HG02678 (cell line): ENCODE measurements around the gene MT1F.
"Not testable (repeated sequence)": the region's sequence is repeated elsewhere in the genome, so short reads cannot be mapped to it uniquely, and the experiment has no call there.

Source experiments
- ATAC-seq: cut with Tn5 transposase; IDR thresholded peaks from one replicate; pipeline ENCODE4 v1.9.1; 2021; ENCODE audit warnings: mild to moderate bottlenecking, moderate library complexity; ENCODE audit not compliant: unreplicated experiment

MT1F gene

GRCh38 chr16:56657555-56658326, at the start of gene MT1F:
Gene MT1F, plus strand, starts transcription at chr16:56657959. Its CDS starts 100 bp downstream, at chr16:56658059.
- peak; percentile 51 for ATAC-seq

GRCh38 chr16:56608043-56608875, 49.5 kb upstream of the MT1F start, which contains the start of gene MT2A:
Gene MT2A, plus strand, starts transcription at chr16:56608584. Its CDS starts 72 bp downstream, at chr16:56608656.
- ATAC-seq, result peak; percentile 91

GRCh38 chr16:56608876-56609462, 48.8 kb upstream of the MT1F start:
- no peak for ATAC-seq

- ATAC-seq, result no peak
Observed at GRCh38 chr16:56609463-56609921, 48.3 kb upstream of the MT1F start.

GRCh38 chr16:56610017-56610608, 47.6 kb upstream of the MT1F start:
- ATAC-seq, result no peak

GRCh38 chr16:56610609-56611111, 47.1 kb upstream of the MT1F start:
- no peak for ATAC-seq

GRCh38 chr16:56611281-56611833, 46.4 kb upstream of the MT1F start:
- ATAC-seq, result no peak

GRCh38 chr16:56613706-56614105, 44.1 kb upstream of the MT1F start:
- no peak for ATAC-seq

- ATAC-seq, result no peak
Observed at GRCh38 chr16:56614549-56614991, 43.2 kb upstream of the MT1F start.

GRCh38 chr16:56615353-56615752, 42.4 kb upstream of the MT1F start:
- no peak for ATAC-seq

- ATAC-seq, result no peak
Observed at GRCh38 chr16:56616608-56617211, 41.0 kb upstream of the MT1F start.

- peak; percentile 69 for ATAC-seq
Observed at GRCh38 chr16:56617212-56618085, 40.3 kb upstream of the MT1F start.

- no peak for ATAC-seq
Observed at GRCh38 chr16:56618138-56618537, 39.6 kb upstream of the MT1F start.

- ATAC-seq, result no peak
Observed at GRCh38 chr16:56620339-56620897, 37.3 kb upstream of the MT1F start.

- ATAC-seq, result not testable (repeated sequence)
Observed at GRCh38 chr16:56621665-56622445, 35.9 kb upstream of the MT1F start.

- not testable (repeated sequence) for ATAC-seq
Observed at GRCh38 chr16:56623184-56623583, 34.6 kb upstream of the MT1F start.

- ATAC-seq, result no peak
Observed at GRCh38 chr16:56623637-56624036, 34.1 kb upstream of the MT1F start.
